ENCODE data around the gene SCGN.

- no peak for TF ChIP-seq POLR2AphosphoS5 (IDR thresholded peaks at IDR 0.05; ENCODE audit: low read depth, low read length)
- TF ChIP-seq POLR2A (IDR thresholded peaks at IDR 0.05; ENCODE audit: low read depth, low read length) = no peak
Observed at GRCh38 chr6:25661129-25661779, 9.2 kb downstream of the SCGN start.

Data from GM12892 (cell line).